ENCODE results near the gene RYR3. TPM values are rescaled to one million over a fixed set of nuclear protein-coding genes. Genes with fewer than 3 reads are reported as not detected.
A peak's percentile ranks its signal among the peaks of the same experiment; 100 is the strongest.

The RYR3 gene
- total RNA-seq (under 1 TPM; 0.06 to 0.28 (median 0.14) TPM), polyA plus RNA-seq (0.07 TPM)
- long read RNA-seq, donor 1: 0 reads
- long read RNA-seq, donor 2: 0 reads
- long read RNA-seq, donor 3: 0 reads
- long read RNA-seq, donor 4: 0 reads

DNA sequence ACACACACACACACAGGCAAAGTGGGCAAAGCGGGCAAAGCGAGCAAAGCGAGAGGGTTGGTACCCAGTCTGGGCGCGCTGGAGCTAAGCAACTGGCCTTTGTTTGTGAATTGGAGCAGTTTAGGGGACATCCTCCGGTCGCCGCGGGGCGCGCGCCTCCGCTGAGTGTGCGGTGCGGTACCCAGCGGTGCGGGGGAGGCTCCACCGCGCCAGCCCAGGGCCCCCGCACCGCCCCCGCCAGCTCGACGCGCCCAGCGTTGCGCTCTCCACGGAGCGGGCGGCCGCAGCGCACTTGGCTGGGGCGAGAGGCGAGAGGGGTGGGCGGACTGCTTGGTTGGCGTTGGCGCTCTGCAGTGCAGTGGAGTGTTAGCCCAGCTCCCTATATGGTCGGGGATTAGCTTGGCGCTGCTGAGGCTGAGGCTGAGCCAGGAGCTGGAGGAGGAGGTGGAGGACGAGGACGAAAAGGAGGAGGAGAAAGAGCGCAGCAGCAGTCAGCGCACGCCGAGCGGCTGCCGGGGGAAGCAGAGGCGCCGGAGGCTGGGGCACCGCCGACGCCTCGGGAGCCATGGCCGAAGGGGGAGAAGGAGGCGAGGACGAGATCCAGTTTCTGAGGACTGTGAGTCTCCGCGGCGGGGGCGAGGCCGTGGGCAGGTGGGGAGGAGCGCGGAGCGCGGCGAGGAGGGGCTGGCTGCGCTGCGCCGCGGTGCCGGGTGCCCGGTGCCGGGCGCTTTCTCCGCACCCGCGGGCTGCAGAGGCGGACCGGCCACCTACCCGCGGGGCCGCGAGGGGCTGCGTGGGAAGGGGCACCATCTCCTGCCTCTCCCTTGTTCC is at the start of gene RYR3:
TSS of gene RYR3 (plus strand) at position 487 of the 831 bp plus-strand sequence. CDS start at position 566, 79 bp downstream.
- peak; percentile 49 to 67 for ATAC-seq

GRCh38 chr15:33262306-33262705 is 48.5 kb upstream of the RYR3 start:
- 44% methylated on average over 2 of the region's 2 CpGs for WGBS
- ATAC-seq: no peak
- H3K4me3 ChIP-seq (ENCODE audit: low read length): no peak overlapping the region
- no peaks in the 10 kb centered on the region for H3K27me3 ChIP-seq (ENCODE audit: control insufficient read depth, insufficient read depth)
- intact Hi-C loops (cut with DNase I): no loop called here
- no peak for DNase-seq
- H3K4me1 ChIP-seq (ENCODE audit: control insufficient read depth, insufficient read depth, low read length): no peaks in the 10 kb centered on the region
- no peaks in the 10 kb centered on the region for H3K9me3 ChIP-seq (ENCODE audit: control insufficient read depth, low read length)
- no peak overlapping the region for H3K27ac ChIP-seq (ENCODE audit: low read length)

More for the DNA sequence above, at the start of gene RYR3:
- H3K4me3 ChIP-seq (ENCODE audit: low read length): peak within 1 kb of the TSS; percentile 18
- H3K27me3 ChIP-seq (ENCODE audit: control insufficient read depth, insufficient read depth): peaks cover 3% of the 10 kb centered on the region
- peak in 2 of 3 donors; percentile 57 to 60 for DNase-seq
- WGBS: 1% methylated on average over 83 of the region's 84 CpGs
- H3K4me1 ChIP-seq (ENCODE audit: control insufficient read depth, insufficient read depth, low read length): no peaks in the 10 kb centered on the region
- H3K9me3 ChIP-seq (ENCODE audit: control insufficient read depth, low read length): no peaks in the 10 kb centered on the region
- H3K27ac ChIP-seq (ENCODE audit: low read length): no peak within 1 kb of the TSS
- intact Hi-C loops (cut with DNase I): no loop called here

- Histone ChIP-seq H3K4me3 (ENCODE audit: low read length) (no peak overlapping the region), H3K27ac (ENCODE audit: low read length) (no peak overlapping the region), H3K27me3 (ENCODE audit: control insufficient read depth, insufficient read depth) (no peaks in the 10 kb centered on the region), H3K9me3 (ENCODE audit: control insufficient read depth, low read length) (no peaks in the 10 kb centered on the region), H3K4me1 (ENCODE audit: control insufficient read depth, insufficient read depth, low read length) (no peaks in the 10 kb centered on the region)
- ATAC-seq: no peak
- intact Hi-C loops (cut with DNase I): no loop called here
- WGBS: 42% methylated on average over 1 of the region's 1 CpG
- DNase-seq: no peak
Measured at GRCh38 chr15:33277689-33278088, 33.1 kb upstream of the RYR3 start.

DNA sequence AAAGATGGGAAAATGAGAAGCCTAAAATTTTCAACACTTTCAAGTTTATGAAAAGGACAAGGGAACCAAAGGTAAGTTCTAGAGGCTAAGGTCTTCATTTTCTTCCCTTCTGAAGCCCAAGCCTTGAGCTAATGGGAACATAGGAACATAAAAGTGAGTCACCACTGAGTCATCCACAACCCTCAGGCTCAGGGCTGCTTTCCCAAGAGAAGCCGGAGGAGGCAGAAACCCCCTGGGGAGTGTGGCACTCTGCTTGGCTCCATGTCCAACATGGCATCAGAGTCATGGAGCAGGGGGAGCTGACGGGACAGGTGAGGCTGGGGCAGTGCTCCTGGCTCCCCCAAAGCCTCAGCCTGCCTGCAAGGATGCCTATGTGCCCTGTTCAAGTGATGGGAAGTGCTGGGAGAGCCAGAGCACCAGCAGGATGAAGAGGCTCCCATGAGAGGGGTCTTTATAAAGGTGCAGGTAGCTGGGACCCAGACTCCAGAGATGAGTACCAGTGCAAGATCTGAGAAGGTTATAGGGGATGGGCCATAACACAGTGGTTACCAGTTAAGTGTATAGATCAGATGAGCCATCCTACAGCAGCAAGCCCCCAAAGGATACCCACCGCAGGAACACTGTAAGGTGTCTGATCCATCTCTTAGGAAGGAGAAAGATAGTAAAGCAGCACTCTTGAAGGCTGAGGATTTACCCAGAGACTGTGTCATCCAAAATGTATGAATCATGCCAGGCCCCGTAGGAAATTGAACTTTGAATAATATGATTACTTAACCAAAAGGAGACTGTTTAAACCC is 31.8 kb upstream of the RYR3 start:
- 51% methylated on average over 4 of the region's 4 CpGs for WGBS
- DNase-seq (no peak), ATAC-seq (no peak)
- Histone ChIP-seq H3K4me1 (ENCODE audit: control insufficient read depth, insufficient read depth, low read length) (no peaks in the 10 kb centered on the region), H3K27me3 (ENCODE audit: control insufficient read depth, insufficient read depth) (no peaks in the 10 kb centered on the region), H3K9me3 (ENCODE audit: control insufficient read depth, low read length) (no peaks in the 10 kb centered on the region), H3K27ac (ENCODE audit: low read length) (no peak overlapping the region), H3K4me3 (ENCODE audit: low read length) (no peak overlapping the region)
- intact Hi-C loops (cut with DNase I): no loop called here

DNA sequence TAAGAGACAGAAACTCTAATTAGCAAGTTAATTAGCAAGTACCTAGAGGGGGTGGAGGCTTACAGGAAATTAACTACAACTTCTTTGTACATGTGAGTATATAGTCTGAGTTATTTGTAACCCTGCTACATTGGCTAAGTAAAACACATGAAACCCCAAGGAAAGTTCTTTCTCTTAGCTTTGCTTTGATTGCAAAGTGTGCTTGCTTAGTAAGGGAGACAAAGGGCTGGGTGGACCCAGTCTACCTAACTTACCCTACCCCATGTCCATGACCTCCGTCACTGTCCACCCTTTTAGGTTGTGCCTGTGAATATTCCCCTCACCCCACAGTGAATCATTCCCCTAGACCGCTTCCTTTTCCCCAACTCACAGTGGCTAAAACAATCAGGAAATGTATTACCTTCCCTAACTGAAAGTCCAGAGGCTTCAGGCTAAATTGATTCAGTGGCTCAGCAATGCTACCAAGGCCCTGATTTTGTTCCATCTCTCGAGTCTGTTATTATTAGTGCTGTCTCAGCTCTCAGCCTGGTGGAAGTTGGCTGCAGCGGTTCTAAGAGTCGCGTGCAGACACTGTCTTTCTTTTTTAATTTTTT is 31.1 kb upstream of the RYR3 start:
- Histone ChIP-seq H3K4me3 (ENCODE audit: low read length) (no peak overlapping the region), H3K9me3 (ENCODE audit: control insufficient read depth, low read length) (no peaks in the 10 kb centered on the region), H3K27ac (ENCODE audit: low read length) (no peak overlapping the region), H3K4me1 (ENCODE audit: control insufficient read depth, insufficient read depth, low read length) (no peaks in the 10 kb centered on the region), H3K27me3 (ENCODE audit: control insufficient read depth, insufficient read depth) (no peaks in the 10 kb centered on the region)
- WGBS: 86% methylated on average over 6 of the region's 6 CpGs
- no peak for DNase-seq
- no peak for ATAC-seq
- intact Hi-C loops (cut with DNase I): no loop called here

DNA sequence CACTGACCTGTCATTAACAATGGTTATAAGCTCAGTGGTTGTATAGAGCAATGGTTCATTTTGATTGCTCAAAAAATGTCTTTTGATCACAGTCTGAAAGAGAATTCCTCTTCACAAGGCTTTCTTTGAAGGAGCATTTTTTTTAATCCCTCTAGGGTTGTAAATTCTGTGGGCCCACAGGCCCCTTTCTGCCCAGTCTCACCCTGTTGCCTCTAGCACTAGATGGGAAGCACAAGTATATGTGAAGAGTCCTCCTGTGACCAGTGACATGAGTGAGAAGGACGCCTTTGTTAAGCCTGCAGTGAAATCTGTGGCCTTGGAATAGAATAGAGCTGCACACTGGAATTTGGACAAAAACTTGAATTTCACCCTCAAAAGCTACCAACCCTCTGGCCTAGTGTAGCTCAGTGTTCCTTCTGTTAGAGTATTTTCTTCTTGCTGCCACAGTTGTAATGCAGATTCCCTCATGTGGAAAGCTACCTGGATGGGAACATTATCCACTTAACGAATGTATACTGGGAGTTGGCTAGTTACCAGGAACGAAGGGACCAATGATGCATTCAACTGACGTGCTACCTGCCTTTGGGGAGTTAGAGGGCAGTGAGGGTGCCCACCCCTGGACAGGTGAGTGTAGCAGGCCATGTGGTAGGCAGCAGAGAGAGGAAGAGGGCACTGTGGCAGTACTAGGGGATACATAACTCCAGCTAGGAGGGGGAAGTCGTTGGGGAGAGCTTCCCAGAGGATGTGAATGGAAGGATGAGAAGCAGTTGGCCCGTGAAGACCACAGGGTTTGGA is 28.3 kb upstream of the RYR3 start:
- Histone ChIP-seq H3K27ac (ENCODE audit: low read length) (no peak overlapping the region), H3K4me3 (ENCODE audit: low read length) (no peak overlapping the region), H3K27me3 (ENCODE audit: control insufficient read depth, insufficient read depth) (no peaks in the 10 kb centered on the region), H3K4me1 (ENCODE audit: control insufficient read depth, insufficient read depth, low read length) (no peaks in the 10 kb centered on the region), H3K9me3 (ENCODE audit: control insufficient read depth, low read length) (no peaks in the 10 kb centered on the region)
- 70% methylated on average over 6 of the region's 6 CpGs for WGBS
- ATAC-seq: no peak
- intact Hi-C loops (cut with DNase I): no loop called here
- no peak for DNase-seq

DNA sequence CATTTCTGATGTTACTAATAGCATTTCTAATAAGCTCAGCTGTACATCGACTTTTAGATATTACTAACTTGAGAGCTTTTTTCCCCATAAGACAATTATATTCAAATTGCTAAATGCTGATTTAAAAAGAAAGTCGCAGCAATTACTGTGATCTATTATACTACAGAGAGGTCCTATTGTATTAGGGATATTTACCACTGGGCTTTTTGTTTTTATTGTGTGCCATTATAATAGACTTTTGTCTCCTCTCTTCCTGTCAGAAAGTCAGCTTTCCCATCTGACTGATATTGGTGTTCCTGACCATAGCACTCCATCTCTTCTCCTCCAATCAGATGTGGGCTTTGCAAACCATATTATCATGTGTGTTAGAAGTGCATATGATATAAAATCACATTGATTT is 27.2 kb upstream of the RYR3 start:
- no peak overlapping the region for H3K4me3 ChIP-seq (ENCODE audit: low read length)
- intact Hi-C loops (cut with DNase I): no loop called here
- WGBS: 87% methylated on average over 2 of the region's 2 CpGs
- H3K9me3 ChIP-seq (ENCODE audit: control insufficient read depth, low read length): no peaks in the 10 kb centered on the region
- H3K27ac ChIP-seq (ENCODE audit: low read length): no peak overlapping the region
- no peaks in the 10 kb centered on the region for H3K27me3 ChIP-seq (ENCODE audit: control insufficient read depth, insufficient read depth)
- ATAC-seq (no peak), DNase-seq (no peak)
- no peaks in the 10 kb centered on the region for H3K4me1 ChIP-seq (ENCODE audit: control insufficient read depth, insufficient read depth, low read length)

DNA sequence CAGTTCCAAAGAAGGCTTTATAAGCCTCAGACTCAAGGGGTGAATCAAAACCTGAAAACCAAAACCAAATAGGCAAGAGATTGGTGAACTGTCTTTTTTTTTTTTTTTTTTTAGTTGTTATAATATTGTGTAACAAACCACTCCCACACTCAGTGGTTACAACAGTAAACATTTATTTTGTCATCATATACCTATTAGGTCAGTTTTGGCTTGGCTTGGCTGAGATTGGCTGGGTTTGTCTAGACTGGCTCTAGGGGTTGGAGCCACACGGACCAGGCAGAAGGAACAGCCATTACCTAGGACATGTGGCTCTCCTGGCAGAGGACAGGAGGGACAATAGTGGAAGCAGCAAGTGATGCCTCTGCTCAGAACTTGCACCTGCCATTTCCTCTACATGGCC is 26.4 kb upstream of the RYR3 start:
- no peaks in the 10 kb centered on the region for H3K9me3 ChIP-seq (ENCODE audit: control insufficient read depth, low read length)
- 84% methylated on average over 1 of the region's 1 CpG for WGBS
- H3K4me1 ChIP-seq (ENCODE audit: control insufficient read depth, insufficient read depth, low read length): no peaks in the 10 kb centered on the region
- DNase-seq (no peak), ATAC-seq (no peak)
- no peaks in the 10 kb centered on the region for H3K27me3 ChIP-seq (ENCODE audit: control insufficient read depth, insufficient read depth)
- H3K4me3 ChIP-seq (ENCODE audit: low read length): no peak overlapping the region
- H3K27ac ChIP-seq (ENCODE audit: low read length): no peak overlapping the region
- intact Hi-C loops (cut with DNase I): no loop called here

DNA sequence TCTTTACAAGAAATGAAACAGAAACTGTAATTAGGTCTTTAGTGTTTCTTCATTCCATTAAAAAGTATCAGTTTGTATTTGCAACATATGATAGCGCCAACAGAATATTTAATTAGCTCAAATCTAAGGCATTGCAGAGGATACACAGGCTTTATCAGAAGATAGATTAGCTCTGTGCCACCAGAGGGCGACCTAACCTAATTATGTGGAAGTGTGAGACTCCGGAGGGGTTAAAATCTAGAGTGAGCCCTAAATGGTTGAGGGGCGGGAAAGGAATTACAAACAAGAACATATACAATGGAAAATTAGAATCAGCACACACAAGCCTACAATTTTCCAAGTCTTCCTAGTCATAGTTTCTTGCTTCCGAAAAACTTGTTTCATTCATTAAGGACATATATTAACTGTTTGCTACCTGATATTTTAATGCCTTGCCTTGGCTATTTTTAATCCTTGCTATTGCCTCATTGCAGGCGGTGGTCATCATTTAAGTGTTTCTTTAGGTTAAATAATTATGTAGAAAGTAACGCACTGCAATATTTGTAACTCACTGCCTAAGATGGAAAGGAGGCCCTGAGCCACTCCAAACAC is 18.0 kb upstream of the RYR3 start:
- Histone ChIP-seq H3K4me1 (ENCODE audit: control insufficient read depth, insufficient read depth, low read length) (no peaks in the 10 kb centered on the region), H3K4me3 (ENCODE audit: low read length) (no peak overlapping the region), H3K9me3 (ENCODE audit: control insufficient read depth, low read length) (no peaks in the 10 kb centered on the region), H3K27me3 (ENCODE audit: control insufficient read depth, insufficient read depth) (no peaks in the 10 kb centered on the region), H3K27ac (ENCODE audit: low read length) (no peak overlapping the region)
- DNase-seq (peak in 2 of 3 donors; percentile 58 to 81), ATAC-seq (peak; percentile 78 to 84)
- intact Hi-C loops (cut with DNase I): loop anchor here (2.0 to 10.0 kb wide), 4 partner anchors 404 to 412 kb away; no protein-coding TSS in a partner anchor
- WGBS: 21% methylated on average over 7 of the region's 7 CpGs

DNA sequence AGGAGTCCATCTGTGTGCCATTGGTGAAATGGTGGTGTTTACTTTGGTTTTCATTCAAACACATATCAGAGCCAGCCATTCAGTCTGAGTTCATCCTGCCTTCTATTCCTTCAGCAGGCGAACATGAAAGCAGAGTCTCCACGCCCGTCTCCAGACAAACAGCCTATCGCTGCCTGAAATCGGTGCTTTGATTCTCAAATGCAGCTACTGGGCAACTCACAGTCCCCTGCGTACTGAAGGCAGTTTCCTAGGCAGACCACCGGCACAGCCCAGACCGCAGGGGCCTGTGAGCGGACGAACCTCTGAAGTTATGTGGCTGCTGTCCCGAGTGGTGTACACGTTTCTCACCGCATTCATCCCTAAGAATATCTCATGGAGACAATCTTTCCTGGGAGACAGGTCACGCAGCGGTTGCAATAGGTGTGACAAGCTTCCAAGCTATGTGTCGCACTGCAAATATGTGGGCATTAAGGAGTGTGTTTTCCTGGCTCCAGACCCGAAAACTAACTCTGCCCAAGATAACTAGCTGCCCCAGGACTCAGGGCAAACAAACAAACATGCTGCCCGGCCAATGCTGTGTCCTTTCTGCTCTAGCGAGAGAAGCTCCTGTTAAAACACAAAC is 16.9 kb upstream of the RYR3 start:
- Histone ChIP-seq H3K9me3 (ENCODE audit: control insufficient read depth, low read length) (no peaks in the 10 kb centered on the region), H3K4me3 (ENCODE audit: low read length) (peak overlapping the region; percentile 18), H3K27ac (ENCODE audit: low read length) (no peak overlapping the region), H3K27me3 (ENCODE audit: control insufficient read depth, insufficient read depth) (no peaks in the 10 kb centered on the region), H3K4me1 (ENCODE audit: control insufficient read depth, insufficient read depth, low read length) (no peaks in the 10 kb centered on the region)
- 32% methylated on average over 19 of the region's 19 CpGs for WGBS
- DNase-seq (peak in 1 of 3 donors; percentile 39), ATAC-seq (peak; percentile 67 to 81)
- intact Hi-C loops (cut with DNase I): loop anchor here (2.0 to 10.0 kb wide), 4 partner anchors 403 to 411 kb away; no protein-coding TSS in a partner anchor

Data from right cardiac atrium (tissue), 5 donors.